Measurements from ENCODE around the gene POTEB3.
"Not testable (repeated sequence)": the region's sequence is repeated elsewhere in the genome, so short reads cannot be mapped to it uniquely, and the experiment has no call there.

POTEB3 gene

DNA sequence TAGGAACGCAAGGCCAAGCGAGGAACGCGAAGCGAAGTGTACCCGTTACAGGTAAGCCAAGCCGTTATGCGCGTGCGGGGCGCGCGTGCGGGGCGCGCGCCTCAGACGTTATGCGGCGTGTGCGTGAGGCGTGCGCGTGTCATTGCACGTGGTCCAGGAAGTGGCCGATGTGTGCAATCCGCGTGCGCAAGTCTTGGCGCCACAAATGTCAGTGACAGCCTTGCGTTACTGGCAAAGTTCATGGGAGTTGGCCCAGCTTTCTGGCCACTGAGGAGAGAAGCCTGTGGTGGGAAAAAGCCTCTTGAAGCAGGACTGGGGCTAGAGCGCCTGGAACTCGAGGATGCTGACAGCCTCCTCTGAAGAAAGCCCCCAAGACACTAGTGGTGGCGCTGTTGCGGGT is at the start of gene POTEB3:
TSS of gene POTEB3 (minus strand) at position 101 of the 400 bp plus-strand sequence. CDS start 488 bp downstream, outside the sequence.
- DNase-seq = not testable (repeated sequence)

GRCh38 chr15:21453683-21454082 is 13.4 kb upstream of the POTEB3 start:
- not testable (repeated sequence) for DNase-seq

- not testable (repeated sequence) for DNase-seq
Observed at GRCh38 chr15:21451920-21452563, 11.7 kb upstream of the POTEB3 start.

DNA sequence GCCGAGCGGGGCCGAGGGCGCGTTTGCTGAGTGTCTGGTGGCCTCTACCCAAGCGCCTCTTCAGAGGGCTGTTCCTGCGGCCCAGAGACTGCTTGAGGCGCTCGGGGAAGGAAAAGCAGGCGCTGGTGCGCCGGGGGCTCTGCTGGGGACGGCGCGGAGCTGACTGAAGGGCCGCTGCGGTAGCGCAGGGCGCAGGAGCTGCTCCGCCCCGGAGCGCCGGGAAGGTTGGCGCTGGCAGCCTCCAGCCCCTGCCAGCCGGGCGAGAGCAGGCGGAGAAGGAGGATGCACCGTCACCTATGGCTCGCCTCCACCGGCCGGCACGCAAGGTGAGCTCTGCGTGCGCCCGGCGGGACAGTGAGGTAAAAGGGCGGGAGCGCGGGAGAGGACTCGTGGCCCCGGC is 11.2 kb upstream of the POTEB3 start:
- DNase-seq = not testable (repeated sequence)

DNA sequence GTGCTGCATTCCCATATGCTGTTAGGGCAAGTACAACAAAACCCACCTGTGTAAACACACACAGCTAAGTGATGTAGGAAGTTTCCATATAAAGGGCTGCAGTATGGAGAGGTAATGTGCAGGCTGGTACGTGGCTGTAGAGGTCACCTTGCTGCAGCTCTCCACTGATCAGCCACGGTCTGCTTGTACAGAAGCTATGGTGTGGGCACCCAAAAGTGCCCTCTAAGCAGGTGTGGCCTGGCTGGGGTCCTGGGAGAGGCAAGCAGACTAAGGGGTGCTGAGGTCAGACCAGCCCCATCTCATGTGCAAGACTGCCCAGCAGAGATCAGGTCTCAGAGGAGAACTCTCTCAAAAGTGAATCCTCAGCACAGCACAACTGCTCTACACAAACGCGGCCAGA is 32.9 kb downstream of the POTEB3 start:
- DNase-seq = not testable (repeated sequence)

GRCh38 chr15:21401531-21401930 is 38.8 kb downstream of the POTEB3 start:
- not testable (repeated sequence) for DNase-seq

GRCh38 chr15:21399111-21399510 is 41.2 kb downstream of the POTEB3 start:
- DNase-seq = not testable (repeated sequence)

- DNase-seq = not testable (repeated sequence)
Observed at GRCh38 chr15:21398511-21398910, 41.8 kb downstream of the POTEB3 start.

- not testable (repeated sequence) for DNase-seq
Observed at GRCh38 chr15:21397656-21398055, 42.6 kb downstream of the POTEB3 start.

DNA sequence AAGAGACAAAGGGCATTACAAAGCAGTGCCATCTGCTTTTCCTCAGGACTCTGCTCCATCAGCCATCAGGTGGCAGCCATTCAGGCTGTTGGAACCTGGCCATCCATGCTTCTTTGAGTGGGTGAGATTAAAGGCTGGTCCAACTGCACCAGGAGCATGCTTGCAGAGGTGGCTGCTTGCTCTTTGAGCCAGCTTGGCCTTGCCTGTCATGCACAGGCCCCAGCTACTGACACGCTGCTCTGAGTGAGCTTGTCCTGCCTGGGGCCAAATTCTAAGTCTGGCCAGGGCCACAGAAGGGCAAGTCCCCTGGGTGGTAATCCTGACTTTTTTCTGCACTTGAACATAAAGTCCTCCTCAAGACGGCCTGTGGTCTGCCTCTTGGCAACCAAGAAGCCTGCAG is 43.1 kb downstream of the POTEB3 start:
- DNase-seq = not testable (repeated sequence)

- DNase-seq = not testable (repeated sequence)
Observed at GRCh38 chr15:21385961-21386360, 54.3 kb downstream of the POTEB3 start.

GRCh38 chr15:21383866-21384485 is 56.3 kb downstream of the POTEB3 start:
- DNase-seq = not testable (repeated sequence)

GRCh38 chr15:21373682-21374081 is 66.6 kb downstream of the POTEB3 start:
- DNase-seq = not testable (repeated sequence)

GRCh38 chr15:21369177-21369576 is 71.1 kb downstream of the POTEB3 start:
- not testable (repeated sequence) for DNase-seq

- not testable (repeated sequence) for DNase-seq
Observed at GRCh38 chr15:21368625-21369024, 71.7 kb downstream of the POTEB3 start.
